H1 (cell line): ENCODE measurements around the gene NEK10. TPM values are rescaled to one million over a fixed set of nuclear protein-coding genes. Genes with fewer than 3 reads are reported as not detected.

Source experiments
- CTCF ChIA-PET: fragments of 300-600 bp; sonication (Branson Sonifier 250); formaldehyde crosslinking; loops from one replicate; lab custom pipeline; 2021; ENCODE audit not compliant: partially characterized antibody; lab: Charles Lee
- POLR2A ChIA-PET: fragments of 300-600 bp; sonication (Branson Sonifier 250); formaldehyde crosslinking; loops from one replicate; lab custom pipeline; 2021; ENCODE audit warnings: inconsistent platforms; ENCODE audit not compliant: partially characterized antibody; lab: Charles Lee
- DNase-seq, 2 experiments: peaks; one replicate each; pipeline versions ENCODE4 v3.0.0 to v3.0.0-alpha.2; 2010 to 2022; ENCODE audit warnings: low spot score in 2 of 2, low read depth in 1 of 2, mixed read lengths in 1 of 2
- FAIRE-seq: peaks from 2 replicates; lab custom pipeline; 2011; peaks lifted over from hg19 to GRCh38; lab: Jason Lieb, UNC
- H2AFZ ChIP-seq: 2 replicates; pipeline ENCODE4 v1.8.1; 2012; ENCODE audit warnings: low read length, inconsistent platforms
- H2AK5ac ChIP-seq: 2 replicates; pipeline ENCODE4 v1.6.1; 2013; ENCODE audit warnings: low read depth, low read length
- H2BK120ac ChIP-seq: replicated peaks from 2 replicates; pipeline ENCODE3; 2013; ENCODE audit warnings: low read depth, low read length, inconsistent platforms
- H2BK12ac ChIP-seq: 2 replicates; pipeline ENCODE4 v1.6.1; 2013; ENCODE audit warnings: low read depth, low read length
- H2BK15ac ChIP-seq: 2 replicates; pipeline ENCODE4 v1.6.1; 2013; ENCODE audit warnings: low read length
- H2BK20ac ChIP-seq: 2 replicates; pipeline ENCODE4 v1.6.1; 2013; ENCODE audit warnings: low read length
- H2BK5ac ChIP-seq: 2 replicates; pipeline ENCODE4 v1.6.1; 2013; ENCODE audit warnings: low read depth, low read length
- H3K14ac ChIP-seq: 2 replicates; pipeline ENCODE4 v1.6.1; 2013; ENCODE audit warnings: inconsistent platforms; ENCODE audit not compliant: insufficient read length
- H3K18ac ChIP-seq: 2 replicates; pipeline ENCODE4 v1.6.1; 2013; ENCODE audit warnings: low read length; ENCODE audit errors: extremely low read depth
- H3K23ac ChIP-seq: 2 replicates; pipeline ENCODE4 v1.6.1; 2013; ENCODE audit warnings: inconsistent platforms; ENCODE audit not compliant: insufficient read length
- H3K23me2 ChIP-seq: 2 replicates; pipeline ENCODE4 v1.6.1; 2013; ENCODE audit warnings: low read depth, low read length
- H3K27ac ChIP-seq: 2 replicates; pipeline ENCODE4 v1.6.1; 2011; ENCODE audit warnings: low read depth, low read length, inconsistent platforms
- H3K27me3 ChIP-seq, 4 experiments: replicated peaks in 1 of 4; 1 replicate in 1 of 4; 2 replicates in 3 of 4; pipeline versions ENCODE4 v1.6.1 to v1.8.1; 2011 to 2013; ENCODE audit warnings: low read length in 3 of 4, mild to moderate bottlenecking in 3 of 4, inconsistent platforms in 2 of 4, mixed read lengths in 2 of 4, moderate library complexity in 1 of 4; ENCODE audit not compliant: control insufficient read depth in 3 of 4, insufficient read depth in 3 of 4; ENCODE audit errors: extremely low read depth in 1 of 4
- H3K36me3 ChIP-seq, 4 experiments: 2 replicates each; pipeline versions ENCODE4 v1.6.1 to v1.8.1; 2011 to 2013; ENCODE audit warnings: mild to moderate bottlenecking in 4 of 4, low read length in 3 of 4, moderate library complexity in 2 of 4, control low read depth in 1 of 4, inconsistent platforms in 1 of 4; ENCODE audit not compliant: insufficient read depth in 4 of 4, control insufficient read depth in 2 of 4
- H3K4ac ChIP-seq: replicated peaks from 2 replicates; pipeline ENCODE3; 2013; ENCODE audit warnings: low read length, low read depth, mixed read lengths, inconsistent platforms; ENCODE audit not compliant: insufficient read length
- H3K4me1 ChIP-seq, 4 experiments: replicated peaks in 1 of 4; 1 replicate in 1 of 4; 2 replicates in 3 of 4; pipeline versions ENCODE4 v1.6.1 to v1.8.1; 2011 to 2013; ENCODE audit warnings: low read length in 3 of 4, inconsistent platforms in 2 of 4, mixed read lengths in 1 of 4; ENCODE audit not compliant: insufficient read depth in 4 of 4, control insufficient read depth in 3 of 4
- H3K4me2 ChIP-seq, 2 experiments: 2 replicates each; pipeline versions ENCODE4 v1.6.1 to v1.8.1; 2011 to 2013; ENCODE audit warnings: low read depth in 2 of 2, low read length in 2 of 2, control low read depth in 1 of 2, inconsistent platforms in 1 of 2, mild to moderate bottlenecking in 1 of 2; ENCODE audit not compliant: insufficient read depth in 1 of 2
- H3K4me3 ChIP-seq, 4 experiments: fragments of 200-600, 300-600 bp in 1 of 4; sonication (generic), shearing (Covaris generic), sonication (Bioruptor Twin) in 1 of 4; 2 replicates each; pipeline versions ENCODE4 v1.5.1 to v1.8.1; 2011 to 2016; ENCODE audit warnings: low read length in 4 of 4, low read depth in 3 of 4, control low read depth in 2 of 4, inconsistent platforms in 2 of 4, mild to moderate bottlenecking in 2 of 4, mixed read lengths in 1 of 4, moderate library complexity in 1 of 4; ENCODE audit not compliant: insufficient read depth in 2 of 4; ENCODE audit errors: extremely low read depth in 1 of 4
- H3K56ac ChIP-seq: replicated peaks from 2 replicates; pipeline ENCODE3; 2013; ENCODE audit warnings: low read depth, mild to moderate bottlenecking, mixed read lengths, low read length, inconsistent platforms; ENCODE audit not compliant: insufficient read length
- H3K79me1 ChIP-seq: 2 replicates; pipeline ENCODE4 v1.6.1; 2013; ENCODE audit warnings: low read depth, low read length, control low read depth
- H3K79me2 ChIP-seq, 2 experiments: 2 replicates each; pipeline versions ENCODE4 v1.6.1 to v1.8.1; 2012 to 2013; ENCODE audit warnings: low read length in 2 of 2, mild to moderate bottlenecking in 2 of 2, inconsistent platforms in 1 of 2; ENCODE audit not compliant: insufficient read depth in 2 of 2, control insufficient read depth in 1 of 2
- H3K9ac ChIP-seq, 4 experiments: replicated peaks in 1 of 4; 1 replicate in 1 of 4; 2 replicates in 3 of 4; pipeline versions ENCODE4 v1.6.1 to v1.8.1; 2011 to 2013; ENCODE audit warnings: low read depth in 3 of 4, low read length in 3 of 4, control low read depth in 2 of 4, mild to moderate bottlenecking in 2 of 4, moderate library complexity in 2 of 4, inconsistent platforms in 1 of 4; ENCODE audit errors: extremely low read depth in 1 of 4
- H3K9me3 ChIP-seq, 2 experiments: 2 replicates each; pipeline versions ENCODE4 v1.6.1 to v1.8.1; 2012 to 2013; ENCODE audit warnings: mild to moderate bottlenecking in 2 of 2, moderate library complexity in 2 of 2, control low read depth in 1 of 2, inconsistent platforms in 1 of 2, low read depth in 1 of 2, low read length in 1 of 2, mixed read lengths in 1 of 2; ENCODE audit not compliant: insufficient read depth in 2 of 2
- H4K20me1 ChIP-seq, 2 experiments: replicated peaks in 1 of 2; 2 replicates each; pipeline versions ENCODE3 to v1.8.1; 2011 to 2013; ENCODE audit warnings: inconsistent platforms in 2 of 2, low read length in 2 of 2, mild to moderate bottlenecking in 1 of 2; ENCODE audit not compliant: insufficient read depth in 2 of 2, control insufficient read depth in 1 of 2
- H4K5ac ChIP-seq: 2 replicates; pipeline ENCODE4 v1.6.1; 2013; ENCODE audit warnings: low read length, low read depth, mixed read lengths, inconsistent platforms; ENCODE audit not compliant: insufficient read length
- H4K8ac ChIP-seq: 2 replicates; pipeline ENCODE4 v1.8.0; 2013; ENCODE audit warnings: mild to moderate bottlenecking, moderate library complexity, low read length, inconsistent platforms; ENCODE audit not compliant: insufficient read depth; ENCODE audit errors: extremely low read depth
- H4K91ac ChIP-seq: replicated peaks from 2 replicates; pipeline ENCODE3; 2013; ENCODE audit warnings: low read length, mixed read lengths, inconsistent platforms; ENCODE audit not compliant: insufficient read length
- GTF2F1 ChIP-seq: IDR thresholded peaks from 2 replicates; pipeline ENCODE4 v1.6.1; 2012; ENCODE audit warnings: low read depth, low read length, improper control_type of control experiment, borderline replicate concordance
- JUND ChIP-seq: IDR thresholded peaks from 2 replicates; pipeline ENCODE4 v1.6.1; 2011; ENCODE audit warnings: mild to moderate bottlenecking, improper control_type of control experiment, low read length
- SP4 ChIP-seq: IDR thresholded peaks from 2 replicates; pipeline ENCODE4 v1.6.1; 2012; ENCODE audit warnings: low read length, inconsistent platforms
- SUZ12 ChIP-seq: fragments of 200-600 bp; sonication (generic); IDR thresholded peaks from 2 replicates; pipeline ENCODE4 v1.6.1; 2012; ENCODE audit warnings: mild to moderate bottlenecking, inconsistent platforms, low read length, moderate library complexity, mixed read lengths
- YY1 ChIP-seq: IDR thresholded peaks from 2 replicates; pipeline ENCODE4 v1.6.1; 2011; ENCODE audit warnings: low read depth, mild to moderate bottlenecking, low read length
- WGBS, 2 experiments: shearing (Covaris generic) in 1 of 2; methylation state at CpG; one replicate each; pipeline versions ENCODE4 v1.1.6 to v1.1.7; 2013 to 2015; ENCODE audit warnings: low lambda C conversion rate in 2 of 2, mixed read lengths in 2 of 2, inconsistent platforms in 1 of 2, low coverage in 1 of 2, missing lambda C conversion rate in 1 of 2; ENCODE audit not compliant: insufficient replicate concordance in 2 of 2, insufficient coverage in 1 of 2, insufficient read length in 1 of 2; ENCODE audit errors: extremely low coverage in 1 of 2, missing lambda C conversion rate in 1 of 2; 5-methylcytosine and 5-hydroxymethylcytosine counted together
- polyA plus RNA-seq, 7 experiments: library from polyadenylated mRNA; depleted of rRNA in 3 of 7; stranded (reverse) in 5 of 7; unstranded in 2 of 7; fragments of >200 nt in 5 of 7; fragments of 200-250 nt in 2 of 7; gene quantifications; 1 replicate in 5 of 7; 2 replicates in 1 of 7; 4 replicates in 1 of 7; pipeline versions ENCODE4 v1.2.1 to v1.2.3, GENCODE V29; 2011 to 2013; ENCODE audit warnings: missing spikeins in 2 of 7, mixed read lengths in 2 of 7
- total RNA-seq: library from RNA; stranded (reverse); fragmentation: NEBNext Ultra II Directional; extraction: Animal tissue kit (Norgen Biotek cat#: 25700); gene quantifications from 2 replicates; pipeline ENCODE4 v1.2.1, GENCODE V29; 2021
- TF ChIP-seq, protein P1 (sequence below): IDR thresholded peaks from 2 replicates; pipeline ENCODE4 v1.6.1; 2012; ENCODE audit warnings: inconsistent platforms

The NEK10 gene
- total and polyA plus RNA-seq, 2 of the 8 experiments (the other 6 are each of a cell fraction or from before 2014, with no cell fraction given), result 0.18 to 0.50 TPM

DNA sequence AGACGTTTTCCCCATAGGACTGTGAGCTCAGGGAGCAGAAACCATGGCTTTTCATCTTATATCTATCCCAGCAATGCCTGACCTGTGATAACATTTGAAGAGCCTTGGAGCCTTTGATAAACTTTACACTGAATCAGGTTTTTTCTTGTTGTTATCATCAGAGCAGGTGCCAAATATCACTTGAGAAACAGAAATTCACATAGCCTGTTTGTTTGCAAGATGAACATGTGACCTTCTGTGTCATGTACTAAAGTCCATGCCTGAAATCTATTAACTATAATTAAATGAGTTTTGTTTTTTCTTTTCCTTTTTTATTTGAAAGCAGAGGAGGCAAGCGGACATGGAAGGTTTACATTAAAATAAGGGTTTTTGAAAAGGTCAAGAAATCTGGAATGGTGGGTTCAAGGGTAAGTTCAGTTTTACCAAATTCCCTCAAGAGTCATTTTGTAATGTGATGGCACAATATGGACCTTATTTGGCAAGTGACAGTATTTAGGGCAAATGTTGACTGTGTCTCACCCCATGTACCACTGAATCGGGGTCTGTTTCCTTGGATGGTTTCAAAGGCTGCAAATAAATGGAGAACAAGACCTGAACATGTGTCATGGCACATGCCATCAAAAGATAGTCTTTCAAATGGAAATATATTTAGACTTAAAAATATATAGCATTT, 90.7 kb downstream of the NEK10 start:
- no peak overlapping the region for H4K8ac ChIP-seq
- no peak overlapping the region for H3K4ac ChIP-seq
- H3K27ac ChIP-seq, result no peak overlapping the region
- no peak overlapping the region for H4K91ac ChIP-seq
- no peaks in the 10 kb centered on the region for H3K36me3 ChIP-seq
- POLR2A ChIA-PET, result no interaction called here
- H3K4me3 ChIP-seq, result no peak overlapping the region
- H3K23ac ChIP-seq, result no peak overlapping the region
- no peak overlapping the region for H2AFZ ChIP-seq
- H3K56ac ChIP-seq, result no peak overlapping the region
- no peaks in the 10 kb centered on the region for H3K27me3 ChIP-seq
- no peak overlapping the region for H3K4me2 ChIP-seq
- H2BK20ac ChIP-seq, result no peak overlapping the region
- H4K5ac ChIP-seq, result no peak overlapping the region
- H3K4me1 ChIP-seq, result no peaks in the 10 kb centered on the region
- no peak overlapping the region for H2AK5ac ChIP-seq
- H2BK120ac ChIP-seq, result no peak overlapping the region
- no peak overlapping the region for H2BK5ac ChIP-seq
- DNase-seq, result no peak
- CTCF ChIA-PET, result interaction anchor here (0.6 to 3.9 kb wide), 18 partner anchors 10 to 558 kb away, joined by 3 to 35 read pairs (median 4); no protein-coding TSS in a partner anchor
- H2BK15ac ChIP-seq, result no peak overlapping the region
- WGBS, 2 experiments, result 69% methylated on average over 3 of the region's 3 CpGs; no CpG with 5 or more reads in 1 of the 2 experiments
- no peak for FAIRE-seq
- H2BK12ac ChIP-seq, result no peak overlapping the region
- no peak overlapping the region for H3K18ac ChIP-seq
- H4K20me1 ChIP-seq, result no peaks in the 10 kb centered on the region
- no peaks in the 10 kb centered on the region for H3K79me1 ChIP-seq
- H3K14ac ChIP-seq, result no peak overlapping the region
- no peaks in the 10 kb centered on the region for H3K79me2 ChIP-seq
- no peaks in the 10 kb centered on the region for H3K23me2 ChIP-seq
- H3K9ac ChIP-seq, result no peak overlapping the region
- no peaks in the 10 kb centered on the region for H3K9me3 ChIP-seq
- TF ChIP-seq JUND (no peak), YY1 (no peak), SUZ12 (no peak), GTF2F1 (no peak), SP4 (no peak)
- TF ChIP-seq, protein P1, sequence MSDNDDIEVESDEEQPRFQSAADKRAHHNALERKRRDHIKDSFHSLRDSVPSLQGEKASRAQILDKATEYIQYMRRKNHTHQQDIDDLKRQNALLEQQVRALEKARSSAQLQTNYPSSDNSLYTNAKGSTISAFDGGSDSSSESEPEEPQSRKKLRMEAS, result no peak
